K562 (cell line): ENCODE results near the gene SPRR3. TPM values are rescaled to one million over a fixed set of nuclear protein-coding genes. Genes with fewer than 3 reads are reported as not detected.

Experiments used
- ATAC-seq: fragments of 200-7000 bp; cut with Tn5 transposase; 3 replicates; pipeline ENCODE4 v1.9.1; 2020; ENCODE audit warnings: moderate library complexity
- BruUV-seq: library from RNA; stranded (reverse); fragments of 400-500 nt; replicated peaks from 2 replicates; lab custom pipeline; 2021; lab: Mats Ljungman, UMichigan
- CTCF ChIA-PET: fragments of 300-600 bp; formaldehyde crosslinking; extraction: SDS; loops from one replicate; lab custom pipeline; 2021; ENCODE audit warnings: low intra/inter-chr PET ratio; lab: Yijun Ruan, JAX
- POLR2A ChIA-PET: fragments of 300-600, 350-650 bp; sonication (Branson Sonifier 250); formaldehyde crosslinking; extraction: SDS; loops from one replicate; lab custom pipeline; 2021; ENCODE audit warnings: antibody characterized with exemption, inconsistent platforms; lab: Yijun Ruan, JAX
- DNase-seq, 4 experiments: peaks; one replicate each; pipeline versions ENCODE4 v3.0.0 to v3.0.0-alpha.2; 2011 to 2018; ENCODE audit warnings: low spot score in 3 of 4, mixed read lengths in 3 of 4; ENCODE audit errors: extremely low read depth in 1 of 4
- FAIRE-seq: peaks from 2 replicates; lab custom pipeline; 2011; peaks lifted over from hg19 to GRCh38; lab: Jason Lieb, UNC
- H2AFZ ChIP-seq: 2 replicates; pipeline ENCODE4 v1.6.0; 2011; ENCODE audit warnings: low read depth, low read length, control low read depth, inconsistent platforms
- H3K27ac ChIP-seq: fragments of 200-600 bp; 3 replicates; pipeline ENCODE4 v1.8.0; 2011; ENCODE audit warnings: low read depth, mild to moderate bottlenecking, control low read depth, inconsistent platforms, low read length, moderate library complexity, mixed read lengths; ENCODE audit errors: extremely low read depth
- H3K27me3 ChIP-seq, 2 experiments: fragments of 300-600 bp in 1 of 2; 2 replicates in 1 of 2; 3 replicates in 1 of 2; pipeline versions ENCODE4 v1.6.0 to v1.8.0; 2011; ENCODE audit warnings: inconsistent platforms in 2 of 2, low read length in 2 of 2, mild to moderate bottlenecking in 1 of 2, mixed read lengths in 1 of 2, moderate library complexity in 1 of 2; ENCODE audit not compliant: control insufficient read depth in 2 of 2, insufficient read depth in 2 of 2
- H3K36me3 ChIP-seq: fragments of 300-600 bp; 3 replicates; pipeline ENCODE4 v1.8.0; 2011; ENCODE audit warnings: mild to moderate bottlenecking, low read length, inconsistent platforms; ENCODE audit not compliant: control insufficient read depth, insufficient read depth
- H3K4me1 ChIP-seq, 2 experiments: fragments of 200-600 bp in 1 of 2; replicated peaks in 1 of 2; 2 replicates in 1 of 2; 3 replicates in 1 of 2; pipeline versions ENCODE4 v1.5.1 to v1.8.0; 2011; ENCODE audit warnings: inconsistent platforms in 2 of 2, low read length in 2 of 2, mild to moderate bottlenecking in 1 of 2, mixed read lengths in 1 of 2, moderate library complexity in 1 of 2; ENCODE audit not compliant: control insufficient read depth in 2 of 2, insufficient read depth in 2 of 2
- H3K4me2 ChIP-seq: 2 replicates; pipeline ENCODE4 v1.6.1; 2011; ENCODE audit warnings: low read length, control low read depth, inconsistent platforms, mixed read lengths; ENCODE audit not compliant: insufficient read depth
- H3K4me3 ChIP-seq: fragments of 200-600 bp; sonication (generic), shearing (Covaris generic); 2 replicates; pipeline ENCODE4 v1.5.1; 2016; ENCODE audit warnings: control low read depth, inconsistent platforms
- H3K79me2 ChIP-seq: fragments of 200-600 bp; 3 replicates; pipeline ENCODE4 v1.8.0; 2011; ENCODE audit warnings: low read length, inconsistent platforms; ENCODE audit not compliant: control insufficient read depth, insufficient read depth
- H3K9ac ChIP-seq, 2 experiments: 2 replicates each; pipeline versions ENCODE4 v1.6.0 to v1.6.1; 2011; ENCODE audit warnings: low read depth in 2 of 2, low read length in 2 of 2, control low read depth in 1 of 2, inconsistent platforms in 1 of 2, mild to moderate bottlenecking in 1 of 2, mixed read lengths in 1 of 2; ENCODE audit not compliant: insufficient read depth in 1 of 2
- H3K9me1 ChIP-seq: one replicate; pipeline ENCODE4 v1.6.0; 2011; ENCODE audit warnings: inconsistent platforms, mild to moderate bottlenecking, low read length, moderate library complexity; ENCODE audit not compliant: control insufficient read depth, insufficient read depth
- H3K9me3 ChIP-seq: replicated peaks from 2 replicates; pipeline ENCODE4 v1.5.1; 2011; ENCODE audit warnings: low read depth, low read length, inconsistent platforms; ENCODE audit not compliant: control insufficient read depth, insufficient read depth
- H4K20me1 ChIP-seq: replicated peaks from 2 replicates; pipeline ENCODE4 v1.6.1; 2011; ENCODE audit warnings: low read length, inconsistent platforms, mixed read lengths; ENCODE audit not compliant: control insufficient read depth, insufficient read depth
- BHLHE40 ChIP-seq: IDR thresholded peaks from 2 replicates; pipeline ENCODE4 v1.6.1; 2011; ENCODE audit warnings: low read length, improper control_type of control experiment
- ESRRA ChIP-seq: fragments of 450-650 bp; IDR thresholded peaks from 2 replicates; pipeline ENCODE4 v1.6.1; 2014; ENCODE audit warnings: low read depth, mild to moderate bottlenecking, moderate library complexity, borderline replicate concordance
- KLF16 ChIP-seq: IDR thresholded peaks from 2 replicates; pipeline ENCODE4 v1.6.1; 2016; ENCODE audit warnings: antibody characterized with exemption
- NR2C2 ChIP-seq, 2 experiments: fragments of 200-800 bp in 1 of 2; sonication (Bioruptor generic) in 1 of 2; sonication (generic) in 1 of 2; formaldehyde crosslinking in 1 of 2; IDR thresholded peaks; 2 replicates each; pipeline versions ENCODE4 v1.6.1 to v1.8.0; 2016 to 2022; ENCODE audit warnings: mild to moderate bottlenecking in 1 of 2, missing compliant biosample characterization in 1 of 2, missing genetic modification characterization in 1 of 2, missing genetic modification reagents in 1 of 2
- POLR2B ChIP-seq: fragments of 450-650 bp; IDR thresholded peaks from 2 replicates; pipeline ENCODE4 v1.6.1; 2018; ENCODE audit warnings: low read depth; ENCODE audit not compliant: partially characterized antibody
- RBM22 ChIP-seq: fragments of 200-400 bp; formaldehyde crosslinking; IDR thresholded peaks from 2 replicates; pipeline ENCODE4 v1.6.1; 2018; ENCODE audit warnings: low read length, low read depth; ENCODE audit not compliant: poor library complexity, severe bottlenecking
- TCF7L2 ChIP-seq: fragments of 150-350 bp; IDR thresholded peaks from 2 replicates; pipeline ENCODE4 v1.6.1; 2016; ENCODE audit warnings: low read depth, mild to moderate bottlenecking, low read length, moderate library complexity
- ZBTB5 ChIP-seq: fragments of 450-650 bp; IDR thresholded peaks from 2 replicates; pipeline ENCODE4 v1.6.1; 2017; ENCODE audit warnings: antibody characterized with exemption
- ZNF134 ChIP-seq: fragments of 250-450 bp; sonication (Bioruptor Pico); conservative IDR thresholded peaks from 2 replicates; pipeline ENCODE4 v1.4.0; 2020
- ZNF280B ChIP-seq: fragments of 250-450 bp; sonication (Bioruptor Pico); IDR thresholded peaks from 2 replicates; pipeline ENCODE4 v1.5.1; 2021; ENCODE audit warnings: mild to moderate bottlenecking
- ZNF830 ChIP-seq: fragments of 250-450 bp; sonication (Bioruptor Pico); IDR thresholded peaks from 2 replicates; pipeline ENCODE4 v1.5.0; 2021; ENCODE audit warnings: mild to moderate bottlenecking
- WGBS: fragments of 100-300 bp; shearing (Covaris generic); methylation state at CpG from one replicate; pipeline ENCODE4 v1.1.6; 2016; ENCODE audit warnings: low coverage, mixed read lengths; ENCODE audit not compliant: insufficient coverage; ENCODE audit errors: missing lambda C conversion rate; 5-methylcytosine and 5-hydroxymethylcytosine counted together
- in situ Hi-C: fragments of 300-500 bp; cut with MboI; formaldehyde crosslinking; loops from 4 replicates; pipeline ENCODE4 v1.15.0; 2018; ENCODE audit warnings: inconsistent platforms, mixed read lengths
- intact Hi-C: fragments of 100-400 bp; cut with micrococcal nuclease; formaldehyde crosslinking; loops from 2 replicates; pipeline ENCODE4 v1.14.2; 2022
- polyA plus RNA-seq, 8 experiments: library from polyadenylated mRNA; depleted of rRNA in 4 of 8; stranded (reverse) in 5 of 8; unstranded in 3 of 8; fragments of >200 nt; fragmentation: Nextera tagmentation in 2 of 8; fragmentation: Illumina TruSeq in 1 of 8; extraction: Ambion mirVana in 2 of 8; extraction: Trizol in 1 of 8; gene quantifications; 2 replicates each; pipeline versions ENCODE4 v1.2.1 to v1.2.3, GENCODE V29; 2011 to 2014; ENCODE audit warnings: inconsistent platforms in 1 of 8, missing spikeins in 1 of 8
- total RNA-seq, 7 experiments: library from RNA; depleted of rRNA in 6 of 7; stranded (reverse); fragments of >200 nt in 6 of 7; fragmentation: Illumina TruSeq in 2 of 7; extraction: Trizol in 2 of 7; gene quantifications; 2 replicates each; pipeline versions ENCODE4 v1.2.1 to v1.2.3, GENCODE V29; 2011 to 2021; ENCODE audit warnings: low replicate concordance in 1 of 7
- TF ChIP-seq, protein P1 (sequence below): fragments of 450-650 bp; IDR thresholded peaks from 2 replicates; pipeline ENCODE4 v1.6.1; 2016; ENCODE audit warnings: missing biosample characterization, missing genetic modification characterization

The SPRR3 gene
- total and polyA plus RNA-seq, 9 of the 15 experiments (the other 6 are each of a cell fraction or from before 2014, with no cell fraction given): not detected

DNA sequence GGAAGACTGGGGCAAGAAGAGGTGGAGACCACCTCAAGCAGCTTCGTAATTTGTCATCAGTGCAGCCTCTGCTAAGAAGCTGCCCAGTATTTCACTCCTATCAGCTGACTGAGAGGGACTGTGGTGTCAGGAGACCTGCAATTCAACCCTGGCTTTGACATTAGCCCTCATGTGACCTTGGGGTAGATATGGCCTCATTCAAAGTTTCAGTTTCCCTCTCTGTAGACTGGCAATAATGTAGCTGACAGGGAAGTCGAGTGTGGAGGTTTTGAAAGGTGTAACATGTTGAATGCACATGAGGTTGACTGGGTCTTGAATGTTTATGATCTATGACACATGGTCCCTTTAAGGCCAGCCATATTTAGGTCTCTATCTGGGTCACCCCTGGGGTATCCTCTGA, 33.3 kb upstream of the SPRR3 start:
- Histone ChIP-seq H3K9me1 (no peaks in the 10 kb centered on the region), H2AFZ (no peak overlapping the region), H3K27me3 (peaks cover 0 to 8% of the 10 kb centered on the region in 2 experiments; a peak in 3 of 5 replicates), H3K36me3 (no peaks in the 10 kb centered on the region), H4K20me1 (no peaks in the 10 kb centered on the region), H3K4me2 (no peak overlapping the region), H3K4me1 (no peaks in the 10 kb centered on the region), H3K4me3 (no peak overlapping the region), H3K79me2 (no peaks in the 10 kb centered on the region), H3K27ac (no peak overlapping the region), H3K9ac (no peak overlapping the region), H3K9me3 (no peaks in the 10 kb centered on the region)
- no peak for ATAC-seq
- in situ Hi-C loops: loop anchor here (25.0 kb wide), 1 partner anchor 219 kb away; no protein-coding TSS in a partner anchor
- intact Hi-C loops: no loop called here
- 0% methylated on average over 2 of the region's 2 CpGs for WGBS
- BruUV-seq: no TSS peak
- TF ChIP-seq NR2C2 (CRISPR knock-in tag; IDR thresholded peaks at IDR 0.05) (no peak), NR2C2 (tag; IDR thresholded peaks at IDR 0.05) (peak; percentile 24; the same call in 1 of the 2 replicates), ESRRA (peak; percentile 53; the same call in 1 of the 2 replicates), RBM22 (no peak)
- no peak for FAIRE-seq
- CTCF ChIA-PET: no interaction called here
- no peak for DNase-seq
- POLR2A ChIA-PET: interaction anchor here (0.7 kb wide), 1 partner anchor 243 kb away, joined by 3 read pairs; no protein-coding TSS in a partner anchor

DNA sequence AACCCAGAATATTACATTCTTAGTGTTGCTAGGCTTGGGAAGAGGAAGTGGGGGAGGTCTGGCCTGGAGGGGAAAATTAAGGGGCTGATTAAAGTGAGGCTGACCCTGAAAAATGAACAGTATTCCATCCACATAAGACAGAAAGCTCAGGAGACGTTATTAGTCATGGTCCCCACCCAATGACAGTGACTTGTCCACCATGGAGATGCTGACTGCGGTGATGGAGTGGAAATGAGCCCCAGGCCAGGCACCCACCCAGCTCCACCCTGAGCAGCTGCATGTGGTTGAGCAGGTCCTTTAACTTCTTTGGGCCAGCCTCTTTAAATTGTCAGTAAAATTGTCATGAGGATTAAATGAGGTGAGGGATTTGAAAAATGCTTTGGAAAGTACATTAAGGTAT, 32.5 kb upstream of the SPRR3 start:
- Histone ChIP-seq H3K9me3 (no peaks in the 10 kb centered on the region), H3K4me1 (no peaks in the 10 kb centered on the region), H3K4me2 (no peak overlapping the region), H3K27me3 (peaks cover 0 to 8% of the 10 kb centered on the region in 2 experiments; a peak in 3 of 5 replicates), H2AFZ (no peak overlapping the region), H4K20me1 (no peaks in the 10 kb centered on the region), H3K79me2 (no peaks in the 10 kb centered on the region), H3K4me3 (no peak overlapping the region), H3K9ac (no peak overlapping the region), H3K27ac (no peak overlapping the region), H3K36me3 (no peaks in the 10 kb centered on the region), H3K9me1 (no peaks in the 10 kb centered on the region)
- in situ Hi-C loops (loop anchor here (25.0 kb wide), 1 partner anchor 218 kb away; no protein-coding TSS in a partner anchor), intact Hi-C loops (no loop called here)
- DNase-seq: no peak
- 0% methylated on average over 2 of the region's 2 CpGs for WGBS
- ATAC-seq: no peak
- CTCF ChIA-PET: interaction anchor here (0.7 kb wide), 1 partner anchor 16 kb away, joined by 3 read pairs; no protein-coding TSS in a partner anchor
- POLR2A ChIA-PET: no interaction called here
- no TSS peak for BruUV-seq
- no peak for FAIRE-seq
- TF ChIP-seq ZBTB5 (no peak), ZNF280B (CRISPR knock-in tag) (no peak), TCF7L2 (no peak), BHLHE40 (no peak), POLR2B (no peak), ZNF830 (no peak), ZNF134 (CRISPR knock-in tag) (no peak), KLF16 (no peak)
- TF ChIP-seq, protein P1, sequence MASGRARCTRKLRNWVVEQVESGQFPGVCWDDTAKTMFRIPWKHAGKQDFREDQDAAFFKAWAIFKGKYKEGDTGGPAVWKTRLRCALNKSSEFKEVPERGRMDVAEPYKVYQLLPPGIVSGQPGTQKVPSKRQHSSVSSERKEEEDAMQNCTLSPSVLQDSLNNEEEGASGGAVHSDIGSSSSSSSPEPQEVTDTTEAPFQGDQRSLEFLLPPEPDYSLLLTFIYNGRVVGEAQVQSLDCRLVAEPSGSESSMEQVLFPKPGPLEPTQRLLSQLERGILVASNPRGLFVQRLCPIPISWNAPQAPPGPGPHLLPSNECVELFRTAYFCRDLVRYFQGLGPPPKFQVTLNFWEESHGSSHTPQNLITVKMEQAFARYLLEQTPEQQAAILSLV: no peak
